Stimulated activated CD8-positive, alpha-beta memory T cell treated with anti-CD3 and anti-CD28 coated beads, Interleukin-12 subunit alpha, Interleukin-12 subunit beta, amount 100 ng/mL, for 24 hours (primary cell): ENCODE data around the gene C1QTNF5.
"Not testable (repeated sequence)": the region's sequence is repeated elsewhere in the genome, so short reads cannot be mapped to it uniquely, and the experiment has no call there.

ENCODE experiments used
- DNase-seq: peaks from one replicate; pipeline ENCODE4 v3.0.0-alpha.2; 2020; ENCODE audit errors: extremely low read depth

C1QTNF5 gene, protein sequence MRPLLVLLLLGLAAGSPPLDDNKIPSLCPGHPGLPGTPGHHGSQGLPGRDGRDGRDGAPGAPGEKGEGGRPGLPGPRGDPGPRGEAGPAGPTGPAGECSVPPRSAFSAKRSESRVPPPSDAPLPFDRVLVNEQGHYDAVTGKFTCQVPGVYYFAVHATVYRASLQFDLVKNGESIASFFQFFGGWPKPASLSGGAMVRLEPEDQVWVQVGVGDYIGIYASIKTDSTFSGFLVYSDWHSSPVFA

DNA sequence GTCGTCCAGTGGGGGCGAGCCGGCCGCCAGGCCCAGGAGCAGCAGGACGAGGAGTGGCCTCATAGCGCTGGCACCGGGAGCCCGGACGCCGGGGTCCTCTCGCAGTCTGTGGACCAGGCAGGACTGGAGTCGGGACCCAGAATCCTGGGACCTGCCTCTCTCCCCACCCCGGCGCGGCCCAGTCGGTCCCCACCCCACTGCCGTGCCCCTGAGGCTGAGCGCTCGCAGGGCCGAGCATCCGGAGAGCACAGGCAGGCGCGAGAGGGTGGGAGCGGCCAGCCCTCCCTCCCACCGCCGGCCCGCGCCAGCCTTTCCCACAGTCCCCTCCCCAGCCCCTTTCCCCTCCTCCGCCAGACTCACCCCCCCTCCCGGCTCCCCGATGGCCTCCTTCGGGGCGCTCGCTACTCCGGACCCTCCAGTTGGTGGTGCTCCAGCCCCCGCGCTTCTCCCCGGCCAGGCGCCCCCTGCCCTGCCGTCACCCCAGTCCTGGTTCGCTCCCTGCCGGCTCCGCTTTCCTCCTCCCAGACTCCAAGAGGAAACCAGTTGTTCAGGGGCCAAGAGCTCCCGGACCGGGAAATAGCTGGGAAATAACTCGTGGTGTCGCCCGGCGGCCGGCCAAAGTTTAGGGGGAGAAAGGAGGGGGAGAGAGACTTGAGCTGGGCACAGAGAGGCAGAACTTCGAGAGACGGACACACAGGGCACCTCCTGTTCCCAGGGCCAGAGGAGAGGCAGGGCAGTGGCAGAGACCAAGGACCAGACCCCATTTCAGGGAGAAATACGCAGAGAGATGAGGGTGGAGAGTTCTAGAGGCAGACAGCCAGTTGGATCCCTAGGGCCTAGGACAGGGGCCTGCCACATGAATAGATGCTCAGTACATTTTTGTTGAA is at the start of gene C1QTNF5:
TSS of gene C1QTNF5 (minus strand) at position 549 of the 887 bp plus-strand sequence. CDS start at position 63, 486 bp downstream.
- DNase-seq: no peak

DNA sequence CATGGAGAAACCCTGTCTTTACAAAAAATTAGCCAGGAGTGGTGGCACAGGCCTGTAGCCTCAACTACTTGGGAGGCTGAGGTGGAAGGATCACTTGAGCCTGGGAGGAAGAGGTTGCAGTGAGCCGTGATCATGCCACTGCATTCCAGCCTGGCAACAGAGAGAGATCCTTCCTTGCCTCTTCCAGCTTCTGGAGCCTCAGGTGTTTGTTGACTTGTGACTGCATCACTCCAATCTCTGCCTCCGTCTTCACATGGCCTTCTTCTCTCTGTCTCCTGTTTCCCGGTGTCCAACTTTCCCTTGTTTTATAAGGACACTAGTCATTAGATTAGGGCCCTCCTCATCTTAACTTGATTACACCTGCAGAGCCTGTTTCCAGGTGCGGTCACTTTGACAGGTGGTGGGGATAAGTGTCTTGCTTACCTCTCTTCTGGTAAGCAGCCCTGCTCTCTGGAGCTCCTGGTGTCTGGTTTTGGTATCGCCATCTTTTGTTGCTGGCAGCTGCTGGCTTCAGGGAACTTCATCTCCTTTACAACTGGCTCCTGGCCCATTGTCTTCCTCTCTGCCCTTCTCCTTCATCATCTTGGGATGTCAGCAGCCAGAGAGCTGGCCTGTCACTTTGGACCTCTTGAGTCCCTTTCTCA is 49.0 kb upstream of the C1QTNF5 start:
- no peak for DNase-seq

DNA sequence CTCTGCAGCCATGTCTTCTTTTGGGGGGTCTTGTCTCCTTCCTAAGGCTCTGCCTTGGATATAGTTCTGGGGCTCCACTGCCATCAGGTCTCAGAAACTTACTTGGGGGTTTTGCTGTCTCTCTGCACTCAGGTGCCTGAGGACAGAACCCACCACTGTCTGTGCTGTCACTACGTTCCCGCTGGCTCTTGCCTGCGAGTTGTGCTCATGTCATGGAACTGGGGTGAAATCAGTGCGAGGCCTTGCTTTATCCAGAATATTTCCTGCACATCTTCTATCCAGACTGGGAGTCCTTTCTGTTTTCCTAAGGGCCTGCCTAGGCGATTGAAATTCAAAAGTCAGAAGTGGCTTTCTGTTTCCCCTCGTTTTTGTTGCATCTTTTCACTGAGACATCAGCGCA is 47.4 kb upstream of the C1QTNF5 start:
- no peak for DNase-seq

DNA sequence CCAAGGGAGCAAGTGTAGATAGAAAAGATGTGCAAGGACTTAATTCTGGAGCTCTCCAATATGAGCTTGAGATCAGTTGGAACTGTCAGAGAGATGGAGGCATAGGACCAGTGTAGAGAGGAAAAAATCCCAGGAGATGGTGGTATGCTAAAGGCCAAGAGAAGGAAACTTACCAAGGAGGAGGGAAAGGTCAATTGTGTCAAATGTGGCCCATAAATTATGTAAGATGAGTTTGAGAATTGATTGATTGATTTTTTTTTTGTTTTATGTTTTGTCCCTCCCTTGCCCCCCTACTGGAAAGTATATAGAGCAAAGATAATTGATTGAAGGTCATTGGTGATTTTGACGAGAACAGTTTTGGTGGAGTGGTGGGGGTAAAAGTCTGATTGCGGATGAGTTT is 43.6 kb upstream of the C1QTNF5 start:
- DNase-seq: no peak

DNA sequence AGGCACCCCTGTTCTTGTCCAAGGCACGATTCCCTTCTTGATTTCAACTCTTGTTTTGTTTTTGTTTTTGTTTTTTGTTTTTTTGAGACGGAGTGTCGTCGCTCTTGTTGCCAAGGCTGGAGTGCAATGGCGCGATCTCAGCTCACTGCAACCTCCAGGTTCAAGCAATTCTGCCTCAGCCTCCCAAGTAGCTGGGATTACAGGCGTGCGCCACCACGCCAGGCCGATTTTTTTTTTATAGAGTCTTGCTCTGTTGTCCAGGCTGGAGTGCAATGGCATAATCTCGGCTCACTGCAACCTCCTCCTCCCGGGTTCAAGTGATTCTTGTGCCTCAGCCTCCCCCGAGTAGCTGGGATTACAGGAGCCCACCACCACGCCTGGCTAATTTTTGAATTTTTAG is 41.8 kb upstream of the C1QTNF5 start:
- DNase-seq: not testable (repeated sequence)

DNA sequence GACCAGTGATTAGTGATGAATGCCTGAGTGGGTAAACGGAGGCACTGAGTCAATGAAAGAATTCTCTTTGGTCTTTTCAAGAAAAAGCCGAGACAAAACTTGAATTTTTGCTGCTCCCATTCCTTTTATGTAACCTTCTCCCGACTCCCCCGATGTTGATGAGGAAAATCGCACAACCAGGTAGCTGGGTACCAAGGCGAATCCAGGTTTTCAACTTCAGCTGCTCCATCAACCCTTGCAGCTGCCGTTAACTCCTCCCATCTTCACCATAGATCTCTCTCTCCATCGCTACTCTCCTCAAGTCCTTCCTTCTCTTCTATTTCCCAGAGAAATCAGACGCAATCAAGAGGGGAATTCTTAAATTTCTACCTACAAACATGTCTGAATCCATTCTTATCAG is 41.4 kb upstream of the C1QTNF5 start:
- DNase-seq: no peak

DNA sequence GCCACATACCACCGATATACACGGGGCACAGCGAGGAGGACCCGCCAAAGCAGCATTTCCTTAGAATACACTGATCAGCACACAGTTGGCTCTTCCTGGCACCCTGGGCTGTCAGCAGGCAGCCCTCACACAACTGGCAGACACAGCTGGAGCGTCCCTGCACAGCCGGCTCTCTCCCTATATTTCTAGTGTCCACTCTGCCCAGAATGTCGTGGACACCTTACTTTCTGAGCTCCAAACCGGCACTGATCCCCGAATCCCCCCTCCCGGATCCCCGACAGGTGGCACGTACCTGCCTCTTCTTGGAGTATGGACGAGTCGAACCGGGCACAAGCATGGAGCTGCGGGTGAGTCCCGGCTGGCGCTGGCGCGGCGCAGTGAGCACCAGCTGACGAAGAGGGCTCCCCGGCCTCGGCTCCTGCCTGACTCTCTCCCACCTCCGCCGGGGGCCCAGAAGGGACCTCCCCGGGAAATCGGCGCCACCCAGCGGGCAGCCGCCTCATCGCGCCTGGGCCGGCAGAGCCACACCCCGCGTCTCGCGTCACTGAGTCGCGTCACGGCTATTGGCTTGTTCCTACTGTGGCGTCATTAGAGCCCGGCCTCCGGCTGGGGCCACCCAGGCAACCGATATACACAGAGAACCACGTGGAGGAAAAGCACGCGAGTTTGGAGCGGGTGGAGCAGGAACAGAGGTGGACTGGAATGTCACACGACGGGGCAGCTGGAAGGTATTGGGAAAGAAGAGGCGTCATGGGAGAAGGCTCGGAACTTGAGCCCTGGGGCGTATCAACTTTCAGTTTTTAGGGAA is 40.7 kb upstream of the C1QTNF5 start, which contains the start of gene USP2:
TSS of gene USP2 (minus strand) at position 510 of the 808 bp plus-strand sequence. CDS start 8,210 bp downstream, outside the sequence.
- peak; percentile 92 for DNase-seq

DNA sequence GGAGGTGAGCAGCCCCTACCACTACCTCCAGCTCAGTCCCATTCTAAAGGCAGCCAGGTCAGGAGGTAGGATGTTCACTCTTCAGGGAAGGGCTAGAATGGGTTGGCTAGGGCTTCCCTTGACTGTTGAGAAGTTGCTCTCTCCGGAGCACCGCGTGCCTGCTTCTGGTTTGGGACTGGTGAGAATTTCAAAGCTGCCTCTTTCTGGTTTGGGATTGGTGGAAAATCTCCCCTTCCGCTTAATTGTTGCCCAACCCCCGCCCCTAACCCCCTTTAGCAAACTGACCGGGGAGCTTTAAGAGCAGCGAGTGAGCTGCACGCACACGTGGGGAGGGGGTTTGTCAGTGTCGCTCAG is 40.1 kb upstream of the C1QTNF5 start:
- no peak for DNase-seq

DNA sequence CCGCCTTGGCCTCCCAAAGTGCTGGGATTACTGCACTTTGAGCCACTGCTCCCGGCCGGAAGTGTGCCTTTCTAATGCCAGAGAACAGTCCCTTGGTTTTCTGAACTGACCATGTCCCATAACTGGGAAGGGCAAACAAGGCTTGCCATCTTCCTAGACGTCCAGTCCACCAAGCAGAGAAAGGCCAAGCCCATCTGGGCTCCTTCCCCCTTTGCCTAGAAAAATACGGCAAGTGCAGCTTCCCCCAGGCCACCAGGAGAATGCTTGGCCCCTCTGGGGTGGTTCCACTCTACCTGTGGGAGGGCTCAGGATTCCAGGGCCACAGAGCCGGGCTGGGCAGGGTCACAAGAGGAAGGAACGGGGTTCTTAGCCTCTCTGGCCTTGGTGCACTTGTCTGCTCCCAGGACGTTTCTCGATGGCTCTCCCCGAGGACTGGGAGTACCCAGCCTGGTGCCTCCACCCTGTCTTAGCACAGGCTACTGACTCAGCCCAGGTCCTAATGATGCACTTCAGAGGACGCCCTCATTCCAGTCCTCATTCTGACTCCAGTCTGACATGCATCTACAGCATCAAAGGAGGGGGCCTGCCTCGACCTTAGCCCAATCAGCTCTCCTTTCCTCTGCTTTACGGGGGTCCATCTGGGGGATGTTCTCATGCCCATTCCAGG is 39.6 kb upstream of the C1QTNF5 start:
- no peak for DNase-seq

DNA sequence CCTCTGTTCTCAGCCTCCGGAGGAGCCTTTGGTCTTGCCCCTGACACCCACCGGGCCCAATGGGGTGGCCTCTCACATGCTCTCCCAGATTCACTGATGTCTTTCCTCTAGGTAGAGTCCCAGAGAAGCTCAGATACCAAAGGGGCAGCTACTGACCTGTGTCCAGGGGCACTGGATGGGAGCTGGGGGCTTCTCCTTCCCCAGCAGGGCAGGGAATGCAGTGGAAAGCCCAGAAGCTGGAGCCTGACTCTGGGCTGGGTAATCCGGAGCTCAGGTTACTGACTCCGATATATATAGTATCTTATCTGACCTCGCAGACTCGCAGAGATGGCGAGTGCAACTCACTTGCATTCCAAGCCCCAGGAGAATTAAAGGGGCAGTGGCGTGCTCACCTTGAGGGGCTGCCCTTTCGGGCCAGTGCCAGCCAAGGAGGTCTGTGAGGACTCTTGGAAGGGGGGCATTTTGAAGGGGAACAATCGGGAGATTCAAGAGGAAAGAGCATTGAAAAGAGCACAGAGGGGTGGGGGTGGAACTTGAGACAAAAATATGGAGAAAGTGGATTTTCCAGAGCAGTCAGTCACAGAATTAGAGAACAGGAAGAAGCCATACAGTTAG is 38.3 kb upstream of the C1QTNF5 start:
- DNase-seq: no peak

DNA sequence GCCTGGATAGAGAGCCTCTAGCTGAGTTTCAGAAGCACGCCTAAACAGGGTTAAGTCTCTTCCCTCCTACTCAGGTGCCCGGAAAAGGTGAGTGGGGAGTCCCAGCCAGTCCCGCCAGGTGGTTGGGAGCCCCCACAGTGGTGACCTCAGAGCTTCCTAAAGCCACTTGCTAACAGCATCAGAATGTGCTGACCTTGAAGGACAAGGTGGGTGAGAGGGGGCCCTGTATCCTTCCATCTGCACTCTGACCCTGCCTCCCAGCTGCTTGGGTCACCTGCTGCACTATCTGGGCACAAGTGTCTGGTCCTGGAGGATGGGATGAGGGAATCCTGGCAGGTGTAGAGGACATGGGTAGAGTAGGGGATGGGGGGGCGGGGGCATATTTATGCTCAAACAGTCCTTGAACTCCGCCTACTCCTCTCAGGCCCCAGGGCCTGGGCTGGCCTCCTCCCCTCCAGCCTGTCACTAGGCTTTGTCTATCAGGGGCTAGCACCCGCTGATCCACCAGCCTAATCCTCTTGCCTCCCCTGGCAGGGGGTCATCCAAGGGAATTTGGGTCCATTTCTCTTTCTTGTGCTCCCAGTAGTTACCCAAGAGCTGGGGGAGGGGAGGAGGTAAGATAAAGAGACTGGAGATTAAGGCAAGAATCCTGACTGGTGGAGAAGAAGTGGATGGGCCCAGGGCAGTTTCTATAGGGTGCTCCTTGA is 37.4 kb upstream of the C1QTNF5 start:
- DNase-seq: no peak

DNA sequence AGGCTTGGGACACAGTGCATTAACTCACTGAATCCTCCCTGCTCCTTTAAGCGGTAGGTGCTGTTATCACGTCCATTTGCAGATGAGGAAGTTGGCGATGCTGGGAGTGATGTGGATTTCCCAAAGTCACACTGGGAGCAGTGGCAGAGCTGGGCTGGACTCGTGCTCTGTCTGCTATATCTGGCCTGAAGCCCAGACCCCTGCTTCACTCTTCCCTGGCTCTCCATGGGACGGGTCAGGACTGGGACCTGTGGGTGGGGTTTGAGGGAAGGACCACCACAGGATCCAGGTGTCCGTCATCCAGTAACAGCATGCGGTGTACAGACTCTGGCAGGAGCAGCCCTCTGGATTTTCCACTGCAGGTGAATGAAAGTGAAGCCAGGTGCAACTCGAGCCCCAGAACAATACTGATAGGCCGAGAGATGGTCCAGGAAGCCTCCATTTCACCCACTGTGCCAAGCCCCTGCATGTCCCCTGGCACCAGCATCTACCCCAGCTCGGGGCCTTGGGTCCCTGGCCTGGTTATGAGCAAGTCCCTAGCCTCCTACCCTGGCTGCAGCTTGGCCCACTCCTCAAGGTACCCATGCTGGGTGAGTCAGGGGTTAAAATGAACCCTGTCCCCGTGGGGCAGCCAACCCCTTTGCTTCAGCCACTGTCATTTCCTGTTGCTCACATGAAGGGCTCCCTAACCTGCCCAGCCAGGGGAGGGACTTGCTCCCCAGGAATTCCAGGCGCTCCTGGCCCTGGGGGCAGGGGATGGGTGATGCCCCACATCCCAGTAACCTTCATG is 36.6 kb upstream of the C1QTNF5 start:
- DNase-seq: no peak

DNA sequence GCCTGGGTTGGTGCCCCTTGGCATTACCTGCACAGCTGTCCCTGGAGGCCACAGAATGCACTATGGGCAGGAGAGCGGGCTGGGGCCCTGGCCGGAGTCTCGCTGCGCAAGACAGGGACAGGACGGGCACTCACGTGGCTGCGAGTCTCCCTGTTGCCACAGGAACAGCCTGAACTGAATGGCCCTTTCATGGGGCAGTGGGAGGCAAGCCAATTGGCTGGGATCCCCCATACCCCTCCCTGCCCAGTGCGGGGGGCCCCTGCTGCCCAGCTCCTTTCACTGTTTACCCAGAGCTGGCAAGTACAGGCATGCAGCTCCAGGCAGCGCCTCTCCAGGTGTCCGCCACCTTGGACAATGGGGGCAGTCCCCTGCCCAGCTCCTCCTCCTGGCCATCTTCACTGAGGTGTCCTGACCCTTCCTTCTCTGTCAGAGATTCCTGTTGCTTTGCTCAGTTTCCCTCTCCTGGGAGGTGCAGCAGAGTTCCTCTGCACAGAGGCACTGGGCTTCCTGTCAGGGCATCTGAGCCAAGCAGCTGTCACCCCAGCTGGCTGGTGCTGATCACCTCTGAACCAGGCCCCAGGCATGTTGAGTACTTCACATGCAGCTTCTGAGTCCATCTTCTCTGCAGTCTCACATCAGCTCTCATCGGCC is 35.6 kb upstream of the C1QTNF5 start:
- no peak for DNase-seq

DNA sequence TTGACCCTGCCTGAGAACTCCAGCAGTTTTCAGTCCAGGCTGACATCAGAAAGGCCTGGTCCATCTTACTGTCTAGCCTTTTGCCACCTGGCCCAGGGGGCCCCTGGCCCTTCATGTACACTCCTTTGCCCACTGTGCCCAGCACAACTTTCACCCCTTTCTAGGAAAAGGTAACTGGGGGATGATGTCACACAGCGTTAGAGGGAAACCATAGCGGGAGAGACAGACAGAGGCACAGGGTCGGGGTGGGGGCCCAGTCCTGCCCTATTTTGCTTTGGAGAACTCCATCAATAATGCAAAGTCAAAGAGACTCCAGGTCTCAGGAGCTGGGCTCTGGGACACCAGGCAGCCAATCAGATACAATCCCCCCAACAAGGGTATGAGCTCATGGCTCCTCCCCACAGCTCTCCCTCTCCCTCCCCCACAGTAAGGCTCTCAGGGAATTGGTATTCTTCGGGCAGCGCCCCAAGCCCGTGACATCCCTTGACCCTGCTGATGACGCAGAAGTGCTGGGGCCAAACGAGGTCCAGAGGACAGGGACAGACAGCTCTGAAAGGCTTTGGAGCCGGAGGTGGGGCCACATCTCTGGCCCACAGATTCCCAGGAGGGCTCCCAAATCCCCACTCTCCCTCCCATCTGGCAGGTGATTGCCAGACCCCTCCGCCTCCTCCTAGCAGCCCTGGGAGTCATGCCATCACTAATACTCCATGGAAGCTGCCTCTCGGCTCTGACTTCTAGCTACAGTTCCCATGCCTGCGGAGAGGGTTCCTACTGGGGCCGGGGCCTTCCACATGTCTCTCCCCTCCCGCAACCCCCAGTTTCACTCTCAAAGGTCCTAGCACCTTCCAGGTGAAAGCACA is 34.9 kb upstream of the C1QTNF5 start:
- DNase-seq: no peak

DNA sequence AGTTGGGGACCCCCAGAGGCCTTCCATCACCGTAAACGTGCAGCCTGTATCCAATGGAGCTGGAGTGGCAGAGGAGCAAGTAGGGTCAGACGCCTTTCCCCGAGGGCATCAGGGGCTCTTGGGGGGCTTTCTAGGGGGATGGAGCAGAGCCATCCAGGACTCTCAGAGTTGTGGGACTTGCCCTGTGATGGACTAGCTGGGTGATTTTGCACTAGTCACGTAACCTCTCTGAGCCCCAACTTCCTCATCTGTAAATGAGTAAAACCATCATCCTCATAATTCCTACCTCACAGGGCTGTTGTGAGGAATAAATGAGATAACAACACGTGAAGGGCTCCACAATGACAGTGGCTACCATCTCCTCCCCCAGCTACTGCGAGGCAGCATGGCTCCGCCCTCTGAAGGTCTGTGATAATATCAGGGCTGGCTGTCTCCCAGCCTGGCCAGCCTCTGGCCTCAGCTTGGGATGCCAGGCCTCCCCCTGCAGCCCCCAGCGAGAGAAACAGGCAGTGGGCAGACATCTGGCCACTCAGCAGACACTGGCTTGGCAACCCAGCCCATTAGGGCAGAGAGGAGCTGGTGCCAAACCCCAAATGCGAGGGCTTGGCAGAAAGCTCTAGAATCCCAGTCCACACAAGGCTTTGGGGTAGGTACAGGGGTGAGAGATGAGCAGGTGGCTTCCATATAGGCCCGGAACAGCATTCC is 34.1 kb upstream of the C1QTNF5 start:
- DNase-seq: no peak

DNA sequence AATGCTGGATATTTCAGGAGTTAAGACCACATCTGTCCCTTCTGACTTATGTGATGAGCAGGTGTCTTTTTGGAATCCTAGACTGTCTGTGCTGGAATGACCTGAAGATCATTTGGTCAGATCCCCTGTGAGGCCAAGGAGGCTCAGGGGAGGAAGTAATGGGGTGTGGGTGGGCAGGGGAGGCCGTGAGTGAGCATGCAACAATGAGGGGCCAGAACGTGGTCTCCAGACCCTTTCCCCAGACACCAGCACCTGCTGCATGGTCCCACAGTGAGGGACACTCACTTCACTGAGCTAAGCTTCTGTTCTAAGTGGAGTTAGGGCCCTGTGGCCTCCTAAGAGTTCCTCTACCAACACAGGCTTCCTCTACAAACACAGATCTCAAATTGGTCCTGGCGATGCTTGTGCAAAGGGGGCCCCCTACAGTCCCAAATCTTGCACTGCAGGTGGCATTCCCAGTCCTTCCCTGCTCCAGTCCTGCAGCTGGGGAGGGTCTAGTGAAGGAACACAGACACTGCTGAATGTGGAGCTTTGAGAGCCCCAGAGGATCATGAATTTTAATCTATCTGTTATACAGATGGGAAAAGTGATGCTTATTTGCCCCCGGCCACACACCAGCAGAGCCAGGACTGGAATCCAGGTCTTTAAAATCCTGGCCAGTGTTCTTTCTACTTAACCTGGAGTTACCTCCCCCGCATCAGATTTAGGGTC is 33.4 kb upstream of the C1QTNF5 start:
- DNase-seq: no peak
